Effector CD8-positive, alpha-beta T cell (primary cell): Measurements from ENCODE around the gene TENT4A.
A peak's percentile ranks its signal among the peaks of the same experiment; 100 is the strongest.

Experiments
- DNase-seq: peaks from one replicate; lab custom pipeline; 2025; lab: John Stamatoyannopoulos, UW

TENT4A gene

GRCh38 chr5:6700074-6700684 lies 13.1 kb upstream of the TENT4A start:
- DNase-seq = no peak

GRCh38 chr5:6700685-6701355 lies 12.4 kb upstream of the TENT4A start:
- no peak for DNase-seq

GRCh38 chr5:6701491-6701890 lies 11.7 kb upstream of the TENT4A start:
- DNase-seq = no peak

- DNase-seq = no peak
These were observed 10.6 kb upstream of the TENT4A start for GRCh38 chr5:6702633-6703032.

GRCh38 chr5:6703806-6704205 lies 9.4 kb upstream of the TENT4A start:
- DNase-seq = no peak

GRCh38 chr5:6704361-6704851 lies 8.8 kb upstream of the TENT4A start:
- no peak for DNase-seq

- DNase-seq = no peak
These were observed 8.1 kb upstream of the TENT4A start for GRCh38 chr5:6705088-6705487.

GRCh38 chr5:6705959-6706358 lies 7.3 kb upstream of the TENT4A start:
- DNase-seq = no peak

- no peak for DNase-seq
These were observed 5.4 kb upstream of the TENT4A start for GRCh38 chr5:6707852-6708251.

- no peak for DNase-seq
These were observed 4.4 kb upstream of the TENT4A start for GRCh38 chr5:6708814-6709213.

GRCh38 chr5:6710070-6710469 lies 3.2 kb upstream of the TENT4A start:
- no peak for DNase-seq

- no peak for DNase-seq
These were observed 2.5 kb upstream of the TENT4A start for GRCh38 chr5:6710551-6711318.

- DNase-seq = no peak
These were observed 1.7 kb upstream of the TENT4A start for GRCh38 chr5:6711409-6712141.

- DNase-seq = peak; percentile 30
These were observed 1.1 kb upstream of the TENT4A start for GRCh38 chr5:6712142-6712576.

- DNase-seq = no peak
These were observed 507 bp upstream of the TENT4A start for GRCh38 chr5:6712577-6713273.

- no peak for DNase-seq
These were observed 1.2 kb downstream of the TENT4A start for GRCh38 chr5:6714226-6715041.

GRCh38 chr5:6715271-6715670 lies 2.0 kb downstream of the TENT4A start:
- DNase-seq = no peak

GRCh38 chr5:6715758-6716628 lies 2.8 kb downstream of the TENT4A start:
- no peak for DNase-seq

GRCh38 chr5:6716629-6717149 lies 3.5 kb downstream of the TENT4A start:
- DNase-seq = no peak
